GM18861 (cell line): ENCODE results near the gene SQSTM1.
"Not testable (repeated sequence)": the region's sequence is repeated elsewhere in the genome, so short reads cannot be mapped to it uniquely, and the experiment has no call there.

Source experiments
- ATAC-seq: cut with Tn5 transposase; IDR thresholded peaks from one replicate; pipeline ENCODE4 v1.9.1; 2021; ENCODE audit not compliant: unreplicated experiment

The SQSTM1 gene

DNA sequence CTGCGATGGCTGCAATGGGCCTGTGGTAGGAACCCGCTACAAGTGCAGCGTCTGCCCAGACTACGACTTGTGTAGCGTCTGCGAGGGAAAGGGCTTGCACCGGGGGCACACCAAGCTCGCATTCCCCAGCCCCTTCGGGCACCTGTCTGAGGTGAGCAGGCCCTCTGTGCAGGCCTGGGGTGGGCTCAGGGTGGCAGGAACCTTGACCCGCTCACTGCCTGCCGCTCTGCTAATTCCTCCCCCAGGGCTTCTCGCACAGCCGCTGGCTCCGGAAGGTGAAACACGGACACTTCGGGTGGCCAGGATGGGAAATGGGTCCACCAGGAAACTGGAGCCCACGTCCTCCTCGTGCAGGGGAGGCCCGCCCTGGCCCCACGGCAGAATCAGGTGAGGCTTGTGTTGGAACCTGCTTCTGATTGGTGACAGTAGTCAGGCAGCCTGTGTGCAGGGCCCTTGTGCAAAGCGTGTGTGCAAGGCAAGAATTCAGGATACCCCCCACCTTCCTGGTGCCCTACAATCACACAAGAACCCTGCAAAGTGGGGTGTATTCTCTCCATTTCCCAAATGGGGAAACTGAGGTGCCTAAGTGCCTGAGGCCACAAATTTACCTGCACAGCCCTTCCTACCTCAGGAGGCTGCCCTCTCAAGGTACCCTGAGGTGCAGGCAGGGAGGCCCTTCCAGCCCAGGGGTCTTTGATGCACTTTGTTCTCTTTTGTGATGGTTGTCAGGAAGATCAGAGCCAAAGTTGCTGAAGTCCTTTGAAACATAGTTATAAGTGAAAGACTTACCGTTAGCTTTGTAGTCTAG, 3.4 kb downstream of the SQSTM1 start:
- no peak for ATAC-seq

DNA sequence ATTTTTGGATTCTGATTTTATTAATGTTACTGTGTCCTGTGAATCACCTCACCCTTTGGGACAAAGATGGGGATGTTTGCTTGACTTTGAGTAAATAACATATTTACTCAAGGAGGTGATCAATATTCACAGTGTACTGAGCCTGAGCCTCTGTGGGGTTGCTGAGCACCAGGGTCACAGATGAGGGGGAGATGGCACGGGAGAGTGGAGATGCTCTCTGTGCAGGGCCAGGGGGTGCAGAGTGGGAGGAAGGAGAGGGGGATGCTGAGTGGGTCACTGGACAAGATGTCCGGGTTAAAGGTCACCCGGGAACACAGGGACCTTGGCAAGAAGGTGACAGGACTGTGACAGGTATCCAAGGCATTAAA, 4.0 kb downstream of the SQSTM1 start:
- no peak for ATAC-seq

DNA sequence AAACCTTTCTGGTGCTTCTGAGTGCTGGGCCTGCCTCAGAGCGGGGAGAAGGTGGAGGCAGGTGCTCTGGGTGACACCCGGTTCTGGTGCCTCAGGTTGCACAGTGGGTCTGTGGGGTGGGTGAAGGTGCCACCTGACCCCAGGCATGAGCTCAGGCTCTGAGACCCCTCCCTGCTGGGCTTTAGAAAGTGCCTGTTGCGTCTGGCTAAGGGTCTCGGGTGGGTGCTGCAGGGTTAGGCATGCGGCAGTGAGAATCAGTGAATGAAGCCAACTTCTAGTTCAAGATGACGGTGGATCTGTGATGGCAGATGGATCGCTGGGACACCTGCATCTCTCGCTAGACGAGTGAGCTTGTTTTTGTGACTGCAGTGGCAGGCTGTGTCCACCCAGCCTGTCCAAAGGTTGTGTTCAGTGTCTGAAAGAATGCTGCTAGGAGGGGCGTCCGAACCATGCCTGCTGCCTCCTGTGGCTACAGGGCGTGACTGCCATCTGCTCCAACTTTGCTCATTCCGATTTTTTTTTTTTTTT, 5.0 kb downstream of the SQSTM1 start:
- ATAC-seq, result no peak

DNA sequence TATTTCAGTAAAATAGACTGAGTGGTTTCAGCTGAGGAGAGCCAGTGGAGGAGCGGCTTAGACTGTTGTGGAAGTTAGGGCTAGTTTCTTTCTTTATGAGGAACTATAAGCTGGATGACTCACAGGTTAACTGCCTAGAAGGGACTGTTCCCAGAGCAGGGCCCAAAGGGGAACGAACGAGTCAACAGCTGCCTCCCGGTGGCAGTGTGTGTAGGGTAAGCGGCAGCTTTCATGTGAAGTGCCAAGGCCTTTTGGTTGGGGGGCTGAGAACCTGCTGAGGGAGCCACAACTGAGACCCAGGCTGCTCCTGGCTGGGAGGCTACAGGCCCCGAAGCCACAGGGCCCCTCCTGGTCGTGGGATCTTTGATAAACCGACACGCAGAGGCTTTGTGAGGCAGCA, 7.0 kb downstream of the SQSTM1 start:
- no peak for ATAC-seq

DNA sequence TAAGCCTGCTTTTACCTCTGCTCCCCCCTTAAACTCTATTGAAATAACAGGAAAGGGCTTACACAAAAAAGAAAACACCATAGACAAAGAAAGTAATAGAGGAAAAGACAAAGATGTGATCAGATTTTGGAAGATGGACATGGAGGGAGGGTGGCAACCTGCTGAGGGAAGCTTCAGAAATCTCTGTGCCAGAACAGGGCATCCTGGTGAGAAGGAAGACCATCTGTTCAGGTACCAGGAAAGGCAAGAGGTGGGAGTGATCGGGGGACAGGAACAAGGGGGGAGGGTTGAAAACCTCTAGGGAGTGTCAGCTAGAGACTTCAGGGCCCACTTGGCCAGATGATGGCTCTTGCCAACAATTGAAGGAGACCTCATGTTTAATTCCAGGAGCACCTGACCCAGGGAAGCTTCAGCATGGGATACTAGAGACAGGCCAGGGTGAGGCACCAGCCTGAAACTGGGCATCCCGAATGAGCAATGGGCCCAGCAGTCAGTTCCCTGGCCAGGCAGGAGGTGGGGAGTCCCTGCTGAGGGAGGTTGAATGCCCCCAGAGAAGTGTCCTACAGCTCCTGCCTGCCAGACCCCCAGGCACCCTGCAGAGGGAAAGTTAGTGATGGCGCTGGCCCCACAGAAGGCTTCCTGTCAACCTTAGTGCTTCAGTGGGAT, 8.2 kb downstream of the SQSTM1 start:
- no peak for ATAC-seq

DNA sequence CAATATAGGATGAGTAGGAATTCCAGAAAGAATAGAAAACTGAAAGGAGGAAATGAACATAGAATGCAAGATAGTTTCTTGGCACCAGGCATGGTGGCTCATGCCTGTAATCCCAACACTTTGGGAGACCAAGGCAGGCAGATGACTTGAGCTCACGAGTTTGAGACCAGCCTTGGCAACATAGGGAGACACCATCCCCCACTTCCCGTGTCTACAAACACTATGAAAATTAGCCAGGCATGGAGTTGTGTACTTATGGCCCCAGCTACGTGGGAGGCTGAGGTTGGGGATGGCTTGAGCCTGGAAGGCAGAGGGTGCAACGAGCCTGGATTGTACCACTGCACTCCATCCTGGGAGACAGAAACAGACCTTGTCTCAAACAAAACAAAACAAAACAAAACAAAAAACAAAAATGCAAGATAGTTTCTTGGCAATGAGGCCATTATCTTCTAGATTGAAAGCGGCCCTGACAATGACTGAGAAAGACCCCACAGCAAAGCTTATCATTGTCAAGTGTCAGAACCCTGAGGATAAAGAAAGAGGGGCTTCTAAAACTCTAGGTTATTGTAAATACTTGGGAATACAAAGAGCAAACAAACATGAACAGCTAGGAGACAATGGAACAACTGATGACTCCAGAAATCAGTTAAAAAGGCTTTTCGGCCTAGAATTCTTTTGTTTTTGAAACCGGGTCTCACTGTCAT, 9.2 kb downstream of the SQSTM1 start:
- no peak for ATAC-seq

DNA sequence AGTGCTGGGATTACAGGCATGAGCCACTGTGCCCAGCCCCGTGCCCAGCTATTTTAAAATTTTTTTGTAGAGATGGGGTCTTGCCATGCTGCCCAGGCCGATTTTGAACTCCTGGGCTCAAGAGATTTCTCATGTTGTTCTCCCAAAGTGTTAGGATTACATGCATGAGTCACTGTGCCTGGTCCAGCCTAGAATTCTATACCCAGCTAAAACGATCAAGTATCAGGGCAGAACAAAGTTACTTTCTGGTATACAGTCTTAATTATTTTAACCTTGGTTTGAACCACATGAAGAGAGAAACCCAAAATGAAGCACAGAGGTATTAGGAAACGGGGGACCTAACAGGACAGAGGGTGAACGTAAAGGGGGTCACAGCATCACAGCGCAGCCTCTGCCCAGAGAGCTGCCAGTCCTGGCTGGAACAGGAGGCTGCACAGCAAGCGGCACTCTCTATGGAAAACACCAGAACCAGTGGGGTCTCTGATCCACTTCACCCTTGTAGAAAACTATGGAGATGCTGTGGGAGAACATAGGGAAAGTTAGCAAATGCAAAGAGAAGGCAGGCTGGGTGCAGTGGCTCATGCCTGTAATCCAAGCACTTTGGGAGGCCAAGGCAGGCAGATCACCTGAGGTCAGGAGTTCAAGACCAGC, 10.2 kb downstream of the SQSTM1 start:
- no peak for ATAC-seq

DNA sequence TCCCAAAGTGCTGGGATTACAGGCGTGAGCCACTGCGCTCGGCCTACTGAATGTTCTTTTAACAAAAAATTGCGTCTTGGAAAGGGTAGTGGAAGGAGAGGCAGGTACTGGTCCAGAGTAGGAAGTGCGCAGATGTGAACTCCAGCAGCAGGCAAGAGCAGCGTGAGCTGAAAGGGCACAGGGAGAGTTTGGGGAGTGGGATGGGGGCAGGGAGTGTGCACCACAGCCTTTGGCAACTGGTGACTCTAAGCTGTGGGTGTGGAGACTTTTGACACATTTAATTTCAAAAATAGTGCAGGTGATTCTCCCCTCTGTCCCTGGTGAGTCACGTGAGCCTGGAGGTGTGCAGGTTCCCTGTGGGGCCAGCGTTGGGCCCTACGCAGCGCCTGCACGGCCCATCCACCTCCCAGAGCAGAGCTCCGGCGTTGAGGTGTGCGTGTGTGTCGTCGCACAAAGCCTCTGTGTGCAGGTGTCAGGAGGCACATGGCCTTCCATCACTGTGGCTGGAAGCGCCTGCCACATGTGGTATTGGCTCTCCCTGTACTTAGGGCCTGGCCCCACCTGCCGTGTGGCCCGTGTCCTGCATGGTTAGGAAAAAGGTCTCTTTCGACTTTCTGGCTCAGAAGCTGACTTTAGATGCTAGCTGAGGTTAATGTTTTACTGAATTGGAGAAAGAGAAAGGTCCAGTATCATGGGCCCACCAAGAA, 11.5 kb downstream of the SQSTM1 start:
- ATAC-seq, result no peak

DNA sequence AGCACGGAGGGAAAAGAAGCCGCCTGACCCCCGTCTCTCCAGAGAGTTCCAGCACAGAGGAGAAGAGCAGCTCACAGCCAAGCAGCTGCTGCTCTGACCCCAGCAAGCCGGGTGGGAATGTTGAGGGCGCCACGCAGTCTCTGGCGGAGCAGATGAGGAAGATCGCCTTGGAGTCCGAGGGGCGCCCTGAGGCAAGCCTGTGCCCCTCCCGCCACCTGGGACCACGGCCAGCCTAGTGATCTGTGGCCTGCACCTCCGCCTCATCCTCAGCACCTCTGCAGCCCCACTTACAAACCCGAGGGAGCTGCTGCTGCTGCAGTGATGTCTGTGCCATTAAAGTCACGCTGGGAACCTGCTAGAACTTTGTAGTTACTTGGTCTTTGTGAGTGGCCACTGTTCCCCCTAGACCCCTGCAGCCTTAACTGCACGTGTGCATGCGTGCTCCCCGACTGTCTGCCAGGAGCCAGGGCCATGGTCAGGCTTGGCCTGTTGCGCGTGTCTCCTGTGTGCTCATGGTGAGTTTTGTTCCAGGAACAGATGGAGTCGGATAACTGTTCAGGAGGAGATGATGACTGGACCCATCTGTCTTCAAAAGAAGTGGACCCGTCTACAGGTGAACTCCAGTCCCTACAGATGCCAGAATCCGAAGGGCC, 12.5 kb downstream of the SQSTM1 start:
- no peak for ATAC-seq

DNA sequence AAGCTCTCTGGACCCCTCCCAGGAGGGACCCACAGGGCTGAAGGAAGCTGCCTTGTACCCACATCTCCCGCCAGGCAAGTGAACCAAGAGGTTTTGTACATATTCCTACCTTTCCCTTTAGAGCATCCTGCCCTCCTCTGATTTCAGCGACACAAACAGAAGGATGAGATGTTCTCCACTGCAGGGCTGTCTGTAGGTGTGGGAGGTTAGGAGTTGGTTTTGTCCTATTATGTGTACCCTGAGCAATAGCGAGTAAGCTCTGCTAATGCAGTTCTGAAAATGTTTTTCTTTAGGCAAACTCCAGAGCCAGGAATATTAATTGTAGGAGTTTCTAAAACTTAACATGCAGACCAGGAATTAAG, 13.0 kb downstream of the SQSTM1 start:
- ATAC-seq, result no peak

DNA sequence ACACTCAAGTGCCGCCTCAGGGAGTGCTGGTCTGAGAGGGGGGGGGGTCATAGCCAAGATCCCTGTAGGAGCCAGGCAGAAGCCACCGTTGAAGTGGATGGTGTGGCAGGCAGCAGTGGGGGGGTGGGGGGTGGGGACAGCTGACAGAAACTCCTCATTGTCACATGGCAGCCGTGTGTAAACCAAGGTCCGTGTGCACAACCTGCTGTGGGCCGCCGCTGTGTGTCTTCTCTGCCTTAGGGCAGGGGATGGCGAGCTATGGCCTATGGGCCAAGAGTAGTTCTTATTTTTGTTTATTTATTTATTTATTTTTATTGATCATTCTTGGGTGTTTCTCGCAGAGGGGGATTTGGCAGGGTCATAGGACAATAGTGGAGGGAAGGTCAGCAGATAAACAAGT, 13.4 kb downstream of the SQSTM1 start:
- ATAC-seq, result no peak

DNA sequence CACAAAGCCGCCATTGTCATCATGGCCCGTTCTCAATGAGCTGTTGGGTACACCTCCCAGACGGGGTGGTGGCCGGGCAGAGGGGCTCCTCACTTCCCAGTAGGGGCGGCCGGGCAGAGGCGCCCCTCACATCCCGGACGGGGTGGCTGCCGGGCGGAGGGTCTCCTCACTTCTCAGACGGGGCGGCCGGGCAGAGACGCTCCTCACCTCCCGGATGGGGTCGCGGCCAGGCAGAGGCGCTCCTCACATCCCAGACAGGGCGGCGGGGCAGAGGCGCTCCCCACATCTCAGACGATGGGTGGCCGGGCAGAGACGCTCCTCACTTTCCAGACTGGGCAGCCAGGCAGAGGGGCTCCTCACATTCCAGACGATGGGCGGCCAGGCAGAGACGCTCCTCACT, 14.2 kb downstream of the SQSTM1 start:
- ATAC-seq, result not testable (repeated sequence)

DNA sequence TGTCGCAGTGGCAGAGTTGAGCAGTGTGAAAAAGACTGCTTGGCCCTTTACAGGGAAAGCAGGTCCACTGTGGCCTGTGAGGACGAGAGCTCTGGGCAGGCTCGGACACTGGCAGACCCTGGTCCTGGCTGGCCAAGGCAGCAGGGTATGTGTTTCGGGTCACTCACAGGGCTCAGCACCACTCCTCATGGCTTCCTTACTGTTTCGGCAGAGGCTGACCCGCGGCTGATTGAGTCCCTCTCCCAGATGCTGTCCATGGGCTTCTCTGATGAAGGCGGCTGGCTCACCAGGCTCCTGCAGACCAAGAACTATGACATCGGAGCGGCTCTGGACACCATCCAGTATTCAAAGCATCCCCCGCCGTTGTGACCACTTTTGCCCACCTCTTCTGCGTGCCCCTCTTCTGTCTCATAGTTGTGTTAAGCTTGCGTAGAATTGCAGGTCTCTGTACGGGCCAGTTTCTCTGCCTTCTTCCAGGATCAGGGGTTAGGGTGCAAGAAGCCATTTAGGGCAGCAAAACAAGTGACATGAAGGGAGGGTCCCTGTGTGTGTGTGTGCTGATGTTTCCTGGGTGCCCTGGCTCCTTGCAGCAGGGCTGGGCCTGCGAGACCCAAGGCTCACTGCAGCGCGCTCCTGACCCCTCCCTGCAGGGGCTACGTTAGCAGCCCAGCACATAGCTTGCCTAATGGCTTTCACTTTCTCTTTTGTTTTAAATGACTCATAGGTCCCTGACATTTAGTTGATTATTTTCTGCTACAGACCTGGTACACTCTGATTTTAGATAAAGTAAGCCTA, 15.7 kb downstream of the SQSTM1 start:
- ATAC-seq, result peak; percentile 55

DNA sequence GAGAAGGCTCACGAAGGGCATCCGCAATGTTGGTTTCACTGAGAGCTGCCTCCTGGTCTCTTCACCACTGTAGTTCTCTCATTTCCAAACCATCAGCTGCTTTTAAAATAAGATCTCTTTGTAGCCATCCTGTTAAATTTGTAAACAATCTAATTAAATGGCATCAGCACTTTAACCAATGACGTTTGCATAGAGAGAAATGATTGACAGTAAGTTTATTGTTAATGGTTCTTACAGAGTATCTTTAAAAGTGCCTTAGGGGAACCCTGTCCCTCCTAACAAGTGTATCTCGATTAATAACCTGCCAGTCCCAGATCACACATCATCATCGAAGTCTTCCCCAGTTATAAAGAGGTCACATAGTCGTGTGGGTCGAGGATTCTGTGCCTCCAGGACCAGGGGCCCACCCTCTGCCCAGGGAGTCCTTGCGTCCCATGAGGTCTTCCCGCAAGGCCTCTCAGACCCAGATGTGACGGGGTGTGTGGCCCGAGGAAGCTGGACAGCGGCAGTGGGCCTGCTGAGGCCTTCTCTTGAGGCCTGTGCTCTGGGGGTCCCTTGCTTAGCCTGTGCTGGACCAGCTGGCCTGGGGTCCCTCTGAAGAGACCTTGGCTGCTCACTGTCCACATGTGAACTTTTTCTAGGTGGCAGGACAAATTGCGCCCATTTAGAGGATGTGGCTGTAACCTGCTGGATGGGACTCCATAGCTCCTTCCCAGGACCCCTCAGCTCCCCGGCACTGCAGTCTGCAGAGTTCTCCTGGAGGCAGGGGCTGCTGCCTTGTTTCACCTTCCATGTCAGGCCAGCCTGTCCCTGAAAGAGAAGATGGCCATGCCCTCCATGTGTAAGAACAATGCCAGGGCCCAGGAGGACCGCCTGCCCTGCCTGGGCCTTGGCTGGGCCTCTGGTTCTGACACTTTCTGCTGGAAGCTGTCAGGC, 16.6 kb downstream of the SQSTM1 start:
- no peak for ATAC-seq

DNA sequence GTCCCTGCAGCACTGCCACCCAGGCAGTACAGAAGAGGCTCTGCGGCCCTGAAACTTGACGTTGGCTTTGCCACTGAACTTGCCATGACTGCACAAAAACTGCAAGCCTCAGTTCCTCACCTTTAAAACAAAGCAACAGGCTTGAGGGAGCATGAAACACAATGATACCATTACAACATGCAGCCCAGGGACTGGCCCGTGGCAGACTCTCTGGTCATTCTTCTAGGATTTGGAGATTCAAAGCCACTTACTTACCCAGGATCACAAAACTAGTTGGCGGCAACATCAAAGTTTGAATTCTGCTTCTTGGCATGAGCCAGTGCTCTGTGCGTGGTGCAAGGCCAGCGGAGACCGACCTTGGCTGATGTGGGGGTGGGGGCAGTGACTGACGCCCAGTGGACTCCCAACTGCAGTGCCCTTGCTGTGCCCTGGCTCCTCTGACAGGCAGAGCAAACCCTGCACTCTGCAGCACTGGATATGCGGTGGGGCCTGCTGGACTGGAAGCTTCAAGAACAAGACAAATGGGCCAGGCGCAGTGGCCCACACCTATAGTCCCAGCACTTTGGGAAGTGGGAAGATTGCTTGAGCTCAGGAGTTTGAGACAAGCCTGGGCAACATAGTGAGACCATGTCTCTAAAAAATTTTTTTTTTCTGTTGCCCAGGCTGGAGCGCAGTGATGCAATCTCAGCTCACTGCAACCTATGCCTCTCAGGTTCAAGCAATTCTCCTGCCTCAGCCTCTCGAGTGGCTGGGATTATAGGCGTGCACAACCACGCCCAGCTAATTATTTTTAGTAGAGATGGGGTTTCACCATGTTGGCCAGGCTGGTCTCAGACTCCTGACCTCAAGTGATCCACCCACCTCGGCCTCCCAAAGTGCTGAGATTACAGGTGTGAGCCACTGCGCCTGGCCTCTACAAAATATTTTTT, 18.9 kb downstream of the SQSTM1 start:
- ATAC-seq, result no peak

DNA sequence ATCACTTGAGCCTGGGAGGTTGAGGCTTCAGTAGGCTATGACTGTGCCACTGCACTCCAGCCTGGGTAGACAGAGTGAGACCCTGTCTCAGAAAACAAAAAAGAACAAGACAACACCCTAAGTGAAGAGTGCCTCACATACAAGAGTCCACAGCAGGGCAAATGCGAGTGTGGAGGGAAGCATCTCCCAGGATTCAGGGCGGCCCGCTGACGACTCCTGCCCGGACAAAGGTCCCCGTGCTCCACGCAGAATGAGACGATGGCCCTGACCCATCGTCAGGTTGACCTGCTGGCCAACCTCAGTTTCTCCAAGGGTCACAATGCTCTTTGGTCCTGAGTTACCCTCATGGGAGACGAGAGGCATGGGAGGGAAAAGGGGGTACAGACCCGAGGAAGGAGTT, 19.6 kb downstream of the SQSTM1 start:
- no peak for ATAC-seq

DNA sequence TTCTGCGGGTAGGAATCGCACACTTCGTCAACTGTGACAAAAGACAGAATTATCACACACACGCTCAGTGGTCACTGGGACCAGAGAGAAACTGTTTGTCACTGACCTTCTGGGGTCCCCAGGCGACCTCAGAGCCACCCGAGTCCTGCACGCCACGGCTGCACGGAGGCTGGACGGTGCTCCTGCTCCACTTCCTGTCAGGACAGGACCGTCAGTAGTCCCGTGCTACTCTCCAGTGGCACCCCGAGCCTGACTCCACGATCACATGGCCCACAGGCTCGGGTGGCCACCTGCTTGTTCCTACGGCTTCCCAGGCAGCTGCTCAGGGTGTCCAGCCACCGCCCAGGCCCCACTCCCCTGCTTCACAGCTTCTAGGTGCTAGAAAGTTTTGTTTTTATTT, 20.1 kb downstream of the SQSTM1 start:
- no peak for ATAC-seq
